Left ventricle myocardium superior (tissue), 1 donor: ENCODE data around the gene ARHGAP24. TPM values are rescaled to one million over a fixed set of nuclear protein-coding genes. Genes with fewer than 3 reads are reported as not detected.
"Not testable (repeated sequence)": the region's sequence is repeated elsewhere in the genome, so short reads cannot be mapped to it uniquely, and the experiment has no call there.

Experiments used
- ATAC-seq: fragments of 200-7000 bp; cut with Tn5 transposase; one replicate; pipeline ENCODE4 v1.9.1; 2020; ENCODE audit warnings: mild to moderate bottlenecking, moderate library complexity
- DNase-seq: peaks from one replicate; pipeline ENCODE4 v3.0.0-alpha.2; 2020
- intact Hi-C: fragments of 100-400 bp; cut with micrococcal nuclease; formaldehyde crosslinking; loops from one replicate; pipeline ENCODE4 v1.11.0; 2022
- total RNA-seq: library from RNA; stranded (reverse); fragmentation: NEBNext Ultra II Directional; extraction: Animal tissue kit (Norgen Biotek cat#: 25700); gene quantifications from one replicate; pipeline ENCODE4 v1.2.1, GENCODE V29; 2021
- donor health status: DM: no; HTN: yes; CAD: no; lungs with severe emphysema.

Gene ARHGAP24
- total RNA-seq, 1 donor from 2014 or later, result 13.3 TPM

DNA sequence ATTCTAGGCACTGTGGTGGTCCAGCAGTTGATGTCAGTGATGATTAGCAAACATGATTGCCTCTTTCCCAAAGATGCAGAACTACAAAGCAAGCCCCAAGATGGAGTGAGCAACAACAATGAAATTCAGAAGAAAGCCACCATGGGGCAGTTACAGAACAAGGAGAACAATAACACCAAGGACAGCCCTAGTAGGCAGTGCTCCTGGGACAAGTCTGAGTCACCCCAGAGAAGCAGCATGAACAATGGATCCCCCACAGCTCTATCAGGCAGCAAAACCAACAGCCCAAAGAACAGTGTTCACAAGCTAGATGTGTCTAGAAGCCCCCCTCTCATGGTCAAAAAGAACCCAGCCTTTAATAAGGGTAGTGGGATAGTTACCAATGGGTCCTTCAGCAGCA, 519.6 kb downstream of the ARHGAP24 start:
- intact Hi-C loops, result no loop called here
- no peak for DNase-seq
- ATAC-seq, result no peak

GRCh38 chr4:85995361-85995760, 520.4 kb downstream of the ARHGAP24 start:
- ATAC-seq, result no peak
- intact Hi-C loops, result no loop called here
- no peak for DNase-seq

- ATAC-seq (no peak), DNase-seq (no peak)
These were observed 526.6 kb downstream of the ARHGAP24 start for GRCh38 chr4:86001591-86001990.

GRCh38 chr4:86004030-86004429, 529.1 kb downstream of the ARHGAP24 start:
- DNase-seq, result no peak
- no peak for ATAC-seq
- intact Hi-C loops, result no loop called here

More at GRCh38 chr4:86001591-86001990, 526.6 kb downstream of the ARHGAP24 start:
- intact Hi-C loops, result no loop called here

DNA sequence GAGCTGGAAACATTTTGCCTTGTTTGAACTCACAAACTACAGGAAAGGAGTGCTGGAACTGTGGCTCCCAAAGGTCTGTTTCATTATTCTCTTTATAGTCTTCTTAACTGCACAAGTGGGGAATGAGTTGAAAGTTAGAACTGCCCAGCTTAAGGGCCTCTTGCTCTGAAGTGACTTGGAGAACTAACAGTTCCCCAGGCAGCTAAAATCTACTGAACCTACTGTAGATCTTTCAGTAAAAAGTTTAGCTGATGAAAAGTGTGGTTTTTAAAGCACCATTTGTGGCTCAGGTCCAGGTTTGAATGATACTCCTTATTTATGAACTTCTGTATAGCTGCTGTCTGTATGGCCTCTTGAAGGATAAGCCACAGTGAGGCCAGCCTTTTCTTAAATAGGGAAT, 531.1 kb downstream of the ARHGAP24 start:
- intact Hi-C loops, result no loop called here
- no peak for DNase-seq
- ATAC-seq, result no peak

DNA sequence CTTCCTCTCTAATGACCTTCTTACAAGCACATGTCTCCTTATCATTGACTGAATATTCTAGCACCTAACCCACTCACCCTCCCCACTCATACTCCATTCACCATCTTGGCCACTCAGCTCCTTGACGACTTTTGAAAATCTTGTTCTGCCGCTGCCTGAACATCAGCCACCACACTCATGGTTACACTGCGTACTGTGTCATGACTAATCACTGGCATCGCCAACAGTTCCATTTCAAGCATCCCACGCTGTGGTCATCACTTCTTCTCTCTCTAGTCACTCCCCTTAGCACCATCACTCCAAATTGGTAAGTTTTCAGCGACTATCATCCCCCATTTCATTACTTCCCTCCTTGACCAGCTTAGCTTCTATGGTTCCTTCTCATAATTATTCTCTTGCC, 532.1 kb downstream of the ARHGAP24 start:
- intact Hi-C loops, result no loop called here
- no peak for DNase-seq
- ATAC-seq, result no peak

DNA sequence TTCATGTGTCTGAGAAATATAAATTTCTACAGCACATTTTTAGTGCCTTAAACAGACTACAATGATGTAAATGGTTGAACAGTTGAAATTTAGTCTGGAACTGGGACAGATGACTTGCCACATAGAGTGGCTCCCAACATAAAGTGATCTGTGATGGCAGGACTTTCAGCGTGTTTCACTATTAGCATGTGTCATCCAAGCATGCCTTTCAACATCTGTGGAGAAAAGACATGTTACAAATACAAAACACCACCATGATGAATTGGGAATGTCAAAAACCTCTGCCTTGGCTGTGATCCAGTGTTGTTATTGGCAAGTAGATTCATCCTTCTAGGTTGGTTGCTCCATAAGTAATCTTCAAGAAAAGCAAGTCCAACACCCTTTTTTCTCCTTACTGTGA, 536.2 kb downstream of the ARHGAP24 start:
- intact Hi-C loops, result no loop called here
- peak; percentile 58 for ATAC-seq
- no peak for DNase-seq

- intact Hi-C loops, result no loop called here
- ATAC-seq (no peak), DNase-seq (no peak)
These were observed 538.7 kb downstream of the ARHGAP24 start for GRCh38 chr4:86013621-86014020.

- ATAC-seq (no peak), DNase-seq (no peak)
- intact Hi-C loops, result no loop called here
These were observed 539.6 kb downstream of the ARHGAP24 start for GRCh38 chr4:86014599-86014998.

DNA sequence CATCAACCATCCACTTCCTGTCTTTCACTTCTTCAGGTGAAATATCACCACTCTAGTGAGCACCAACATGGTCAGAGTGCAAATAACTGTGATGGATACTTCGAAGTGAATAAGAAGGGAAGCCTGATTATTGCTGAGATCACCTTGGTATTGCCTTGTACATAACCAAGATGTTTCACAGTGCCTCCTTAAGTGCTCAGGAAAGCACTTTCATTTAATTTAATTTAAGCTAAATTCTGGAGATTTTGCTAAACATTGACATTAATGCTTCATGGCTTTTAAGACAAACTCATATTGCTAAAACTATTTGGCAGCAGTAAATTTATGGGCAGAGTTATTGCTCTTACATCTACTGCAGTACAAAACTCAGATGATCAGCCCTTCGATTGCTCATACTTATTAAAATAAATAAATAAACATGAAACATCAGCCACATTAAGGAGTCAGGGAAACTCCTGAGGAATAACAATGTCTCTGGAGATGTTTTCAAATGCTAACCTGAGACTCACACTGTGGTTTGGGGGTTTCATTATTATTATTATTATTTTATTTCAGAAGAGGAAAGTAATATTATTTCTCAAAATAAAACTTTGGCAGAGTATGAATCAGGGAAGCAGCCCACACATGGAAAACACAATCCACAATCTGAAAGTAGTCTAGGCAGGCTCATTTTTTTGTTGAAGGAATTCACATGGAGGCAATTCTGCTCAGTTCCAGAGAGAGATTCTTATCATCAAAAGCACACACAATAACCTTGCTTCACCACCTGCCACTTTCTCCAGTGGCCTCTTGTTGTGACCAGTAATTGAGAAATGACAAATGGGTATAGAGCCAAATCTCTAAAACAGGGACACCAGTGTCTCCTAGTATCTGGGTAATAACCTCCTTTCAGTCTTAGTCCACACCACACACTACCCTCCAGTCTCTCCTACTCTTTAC, 540.7 kb downstream of the ARHGAP24 start:
- DNase-seq (no peak), ATAC-seq (no peak)
- intact Hi-C loops, result no loop called here

DNA sequence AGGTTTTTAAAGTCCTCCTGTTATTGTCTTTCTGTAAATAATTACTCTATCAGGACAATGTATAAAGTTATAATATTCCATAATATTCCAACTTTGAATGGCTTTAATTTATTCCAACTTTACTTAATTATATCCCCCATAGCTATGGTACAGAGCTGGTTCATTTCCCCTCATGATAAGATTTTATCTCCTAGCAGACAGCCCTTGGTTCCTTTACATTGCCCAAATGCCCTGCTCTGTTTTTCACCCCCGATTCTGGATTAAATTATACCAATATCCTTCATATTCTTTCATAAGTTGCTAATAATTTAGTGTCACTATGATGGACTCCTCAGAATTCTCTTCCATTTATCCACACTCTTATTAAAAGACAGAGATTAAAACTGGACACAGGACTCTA, 544.4 kb downstream of the ARHGAP24 start:
- DNase-seq (no peak), ATAC-seq (no peak)
- intact Hi-C loops, result no loop called here

DNA sequence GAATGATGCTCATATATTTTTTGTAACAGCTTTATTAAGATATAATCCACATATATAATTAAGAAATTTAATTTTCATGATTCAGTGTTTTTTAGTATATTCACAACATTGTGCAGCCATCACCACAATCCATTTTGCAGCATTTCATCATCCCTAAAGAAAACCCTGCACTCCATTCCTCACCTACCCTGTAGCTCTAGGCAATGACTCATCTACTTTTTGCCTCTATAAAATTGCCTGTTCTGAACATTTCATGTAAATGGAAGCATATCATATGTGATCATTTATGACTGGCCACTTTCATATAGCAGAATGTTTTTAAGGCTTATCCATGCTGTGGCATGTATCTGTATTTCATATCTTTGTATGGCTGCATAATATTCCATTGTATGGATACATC, 545.0 kb downstream of the ARHGAP24 start:
- intact Hi-C loops, result no loop called here
- ATAC-seq (no peak), DNase-seq (no peak)

GRCh38 chr4:86021671-86022070, 546.7 kb downstream of the ARHGAP24 start:
- DNase-seq, ATAC-seq, intact Hi-C loops: not testable (repeated sequence)

GRCh38 chr4:86026720-86027119, 551.8 kb downstream of the ARHGAP24 start:
- DNase-seq (no peak), ATAC-seq (no peak)
- intact Hi-C loops, result no loop called here

DNA sequence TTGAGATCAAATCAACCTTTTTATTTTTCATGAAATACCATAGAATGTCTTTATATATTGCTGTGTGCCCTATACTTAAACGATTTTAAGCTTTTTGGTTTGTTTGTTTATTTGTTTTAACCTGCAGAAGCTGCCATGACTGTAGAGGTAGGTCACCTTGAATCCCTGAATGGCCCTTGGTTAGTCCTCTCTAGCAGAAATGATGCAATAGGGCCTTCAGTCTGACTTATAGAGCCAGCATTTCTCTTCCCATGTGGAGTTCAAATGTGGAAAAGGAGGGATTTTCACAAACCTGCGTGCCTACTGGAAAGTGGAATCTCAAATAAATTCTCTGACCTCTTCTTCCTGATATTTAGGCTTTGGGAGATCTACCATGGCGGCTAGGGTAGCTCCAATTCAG, 557.0 kb downstream of the ARHGAP24 start:
- intact Hi-C loops, result no loop called here
- no peak for DNase-seq
- no peak for ATAC-seq

- DNase-seq, result peak; percentile 32
- intact Hi-C loops, result no loop called here
- ATAC-seq, result peak; percentile 90
These were observed 557.6 kb downstream of the ARHGAP24 start for GRCh38 chr4:86032476-86033022.

DNA sequence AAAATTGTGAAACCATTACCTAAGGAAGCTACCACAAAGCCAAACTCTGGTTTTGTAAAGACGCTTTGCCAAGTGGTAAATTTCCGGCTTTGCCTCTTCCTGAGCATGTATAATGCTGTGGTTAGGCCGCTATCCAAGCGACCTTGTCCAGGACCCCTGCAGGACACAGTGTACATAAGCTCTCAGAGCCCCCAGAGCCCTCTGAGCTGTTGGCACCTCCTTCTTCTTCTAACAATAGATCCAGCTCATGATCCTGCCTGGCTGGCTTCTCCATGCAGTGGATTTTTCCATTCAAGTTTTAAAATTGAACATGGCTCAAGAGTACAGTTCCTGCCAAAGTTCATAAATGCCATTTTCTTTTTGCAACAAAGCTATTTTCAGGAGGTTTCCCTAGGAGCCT, 558.2 kb downstream of the ARHGAP24 start:
- ATAC-seq (peak; percentile 94), DNase-seq (peak; percentile 64)
- intact Hi-C loops, result no loop called here

- intact Hi-C loops, result no loop called here
- no peak for ATAC-seq
- DNase-seq, result no peak
These were observed 559.7 kb downstream of the ARHGAP24 start for GRCh38 chr4:86034616-86035015.

DNA sequence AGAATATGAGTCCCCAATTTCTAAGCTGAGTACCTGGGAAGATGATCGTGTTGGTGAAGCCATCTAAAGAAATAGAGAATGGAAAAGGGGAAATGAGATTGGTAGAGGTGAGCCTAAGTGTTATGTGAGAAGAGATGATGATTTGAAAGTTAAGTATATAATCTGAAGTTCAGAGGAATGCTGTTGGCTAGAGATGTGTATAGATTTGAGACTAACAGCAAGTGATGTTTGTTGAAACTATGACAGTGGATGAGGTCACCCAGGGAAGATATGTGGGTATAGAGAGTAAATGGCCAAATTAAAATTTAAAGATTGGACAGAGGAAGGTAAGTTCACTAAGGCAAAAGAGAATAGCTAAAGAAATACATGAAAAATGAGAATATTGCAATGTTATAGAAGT, 560.7 kb downstream of the ARHGAP24 start:
- DNase-seq (no peak), ATAC-seq (no peak)
- intact Hi-C loops, result no loop called here

GRCh38 chr4:86036736-86037135, 561.8 kb downstream of the ARHGAP24 start:
- intact Hi-C loops, result no loop called here
- DNase-seq (no peak), ATAC-seq (no peak)

- intact Hi-C loops, result no loop called here
- ATAC-seq (peak; percentile 50), DNase-seq (no peak)
These were observed 563.1 kb downstream of the ARHGAP24 start for GRCh38 chr4:86038037-86038436.
